Measurements from ENCODE around the gene POLR1A. TPM values are rescaled to one million over a fixed set of nuclear protein-coding genes. Genes with fewer than 3 reads are reported as not detected.

The POLR1A gene
- total and polyA plus RNA-seq, 2 of the 13 experiments (the other 11 are each of a cell fraction or from before 2014, with no cell fraction given): 7.2 to 39.9 TPM

- peak; percentile 52; the same call in 1 of the 2 replicates for TF ChIP-seq ZBTB39 (CRISPR knock-in tag; IDR thresholded peaks at IDR 0.05)
- no peak; the same call in 1 of the 2 replicates for TF ChIP-seq ZNF543 (CRISPR knock-in tag; IDR thresholded peaks at IDR 0.05)
- TF ChIP-seq HOXA9 (CRISPR knock-in tag; IDR thresholded peaks at IDR 0.05; ENCODE audit: borderline replicate concordance): no peak; the same call in 1 of the 2 replicates
- no peak; the same call in 1 of the 2 replicates for TF ChIP-seq ZFP36L1 (CRISPR knock-in tag; IDR thresholded peaks at IDR 0.05)
- 0 out of 2 replicates have a peak, but pooled peaks have one; percentile 60 for TF ChIP-seq KDM4B (CRISPR knock-in tag; IDR thresholded peaks at IDR 0.05)
- no peak for TF ChIP-seq ZNF484 (CRISPR knock-in tag; IDR thresholded peaks at IDR 0.05; ENCODE audit: borderline replicate concordance, low read depth)
- TF ChIP-seq DRAP1 (CRISPR knock-in tag; IDR thresholded peaks at IDR 0.05): peak; percentile 98
- no peak for TF ChIP-seq FIP1L1 (IDR thresholded peaks at IDR 0.05; ENCODE audit: borderline replicate concordance, insufficient read depth, low read depth, low read length)
- TF ChIP-seq ZBTB14 (CRISPR knock-in tag; IDR thresholded peaks at IDR 0.05): no peak
- TF ChIP-seq NPAS2 (CRISPR knock-in tag; IDR thresholded peaks at IDR 0.05; ENCODE audit: borderline replicate concordance): no peak
- no peak for TF ChIP-seq NKX3-1 (CRISPR knock-in tag; IDR thresholded peaks at IDR 0.05)
- TF ChIP-seq HOXA7 (CRISPR knock-in tag; IDR thresholded peaks at IDR 0.05): no peak
- no peak for TF ChIP-seq NFE2 (CRISPR knock-in tag; IDR thresholded peaks at IDR 0.05)
- TF ChIP-seq SIN3B (IDR thresholded peaks at IDR 0.05; ENCODE audit: low read length): peak; percentile 79
- TF ChIP-seq ZNF337 (CRISPR knock-in tag; IDR thresholded peaks at IDR 0.05; ENCODE audit: borderline replicate concordance, low read depth): no peak
- TF ChIP-seq SYNCRIP (IDR thresholded peaks at IDR 0.05; ENCODE audit: insufficient read depth, low read depth, low read length): no peak
- TF ChIP-seq KDM5A (IDR thresholded peaks at IDR 0.05; ENCODE audit: borderline replicate concordance, low read length): peak; percentile 93
- peak; percentile 42; the same call in 1 of the 2 replicates for TF ChIP-seq POGK (CRISPR knock-in tag; conservative IDR thresholded peaks at IDR 0.05)
- no peak for TF ChIP-seq HES4 (CRISPR knock-in tag; IDR thresholded peaks at IDR 0.05; ENCODE audit: borderline replicate concordance)
- TF ChIP-seq JARID2 (CRISPR knock-in tag; IDR thresholded peaks at IDR 0.05; ENCODE audit: insufficient replicate concordance): no peak
- peak; percentile 46 for TF ChIP-seq PHF5A (CRISPR knock-in tag; IDR thresholded peaks at IDR 0.05; ENCODE audit: low read depth, unreplicated experiment)
These were observed 571 bp upstream of the POLR1A start, which contains the start of gene PTCD3 (continued) for GRCh38 chr2:86105969-86106945.
